Measurements from ENCODE around the gene TARS2. TPM values are rescaled to one million over a fixed set of nuclear protein-coding genes. Genes with fewer than 3 reads are reported as not detected.

The TARS2 gene
- total RNA-seq, 1 donor from 2014 or later: 32.2 TPM

DNA sequence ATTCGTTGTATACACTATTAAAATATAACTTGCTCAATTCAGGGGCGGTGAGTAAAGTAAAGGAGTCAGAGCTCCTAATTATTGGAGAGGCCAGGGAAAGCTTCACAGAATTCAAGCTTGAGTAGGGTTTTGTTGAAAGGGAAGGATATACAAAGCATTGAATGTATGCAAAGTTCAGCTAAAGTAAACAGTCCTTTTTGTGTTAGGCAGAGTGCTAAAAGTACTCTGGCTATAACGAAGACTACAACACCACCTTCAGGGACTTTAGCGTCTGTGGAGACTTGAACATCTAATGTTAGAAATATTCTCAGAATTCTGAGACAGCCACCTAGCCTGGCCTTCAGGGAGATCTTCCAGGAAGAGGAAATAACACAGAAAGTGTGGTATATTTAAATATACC is 29.4 kb downstream of the TARS2 start:
- no peak for DNase-seq
- H3K27me3 ChIP-seq (ENCODE audit: low read depth): no peaks in the 10 kb centered on the region
- peak overlapping the region; percentile 74 for H3K4me3 ChIP-seq
- TF ChIP-seq, protein P1, sequence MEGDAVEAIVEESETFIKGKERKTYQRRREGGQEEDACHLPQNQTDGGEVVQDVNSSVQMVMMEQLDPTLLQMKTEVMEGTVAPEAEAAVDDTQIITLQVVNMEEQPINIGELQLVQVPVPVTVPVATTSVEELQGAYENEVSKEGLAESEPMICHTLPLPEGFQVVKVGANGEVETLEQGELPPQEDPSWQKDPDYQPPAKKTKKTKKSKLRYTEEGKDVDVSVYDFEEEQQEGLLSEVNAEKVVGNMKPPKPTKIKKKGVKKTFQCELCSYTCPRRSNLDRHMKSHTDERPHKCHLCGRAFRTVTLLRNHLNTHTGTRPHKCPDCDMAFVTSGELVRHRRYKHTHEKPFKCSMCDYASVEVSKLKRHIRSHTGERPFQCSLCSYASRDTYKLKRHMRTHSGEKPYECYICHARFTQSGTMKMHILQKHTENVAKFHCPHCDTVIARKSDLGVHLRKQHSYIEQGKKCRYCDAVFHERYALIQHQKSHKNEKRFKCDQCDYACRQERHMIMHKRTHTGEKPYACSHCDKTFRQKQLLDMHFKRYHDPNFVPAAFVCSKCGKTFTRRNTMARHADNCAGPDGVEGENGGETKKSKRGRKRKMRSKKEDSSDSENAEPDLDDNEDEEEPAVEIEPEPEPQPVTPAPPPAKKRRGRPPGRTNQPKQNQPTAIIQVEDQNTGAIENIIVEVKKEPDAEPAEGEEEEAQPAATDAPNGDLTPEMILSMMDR (IDR thresholded peaks at IDR 0.05; ENCODE audit: borderline replicate concordance): no peak
- H3K27ac ChIP-seq (replicated peaks): peak overlapping the region; percentile 94
- H3K9me3 ChIP-seq (replicated peaks): no peaks in the 10 kb centered on the region
- intact Hi-C loops (cut with micrococcal nuclease): no loop called here
- peaks cover 27% of the 10 kb centered on the region for H3K4me1 ChIP-seq
- H3K36me3 ChIP-seq: peaks cover 5% of the 10 kb centered on the region

GRCh38 chr1:150521196-150521968 is 34.2 kb downstream of the TARS2 start:
- Histone ChIP-seq H3K27ac (replicated peaks) (no peak overlapping the region), H3K36me3 (no peaks in the 10 kb centered on the region)
- TF ChIP-seq, protein P1 (IDR thresholded peaks at IDR 0.05; ENCODE audit: borderline replicate concordance): no peak

GRCh38 chr1:150525348-150525747 is 38.1 kb downstream of the TARS2 start:
- DNase-seq: no peak
- no peaks in the 10 kb centered on the region for H3K27me3 ChIP-seq (ENCODE audit: low read depth)
- intact Hi-C loops (cut with micrococcal nuclease): loop anchor here (10.0 kb wide), 1 partner anchor 51 kb away; no protein-coding TSS in a partner anchor
- H3K9me3 ChIP-seq (replicated peaks): no peaks in the 10 kb centered on the region
- H3K4me3 ChIP-seq: no peak overlapping the region
- H3K4me1 ChIP-seq: peaks cover 15% of the 10 kb centered on the region
- H3K27ac ChIP-seq (replicated peaks): no peak overlapping the region
- TF ChIP-seq, protein P1 (IDR thresholded peaks at IDR 0.05; ENCODE audit: borderline replicate concordance): no peak
- H3K36me3 ChIP-seq: no peaks in the 10 kb centered on the region

More at GRCh38 chr1:150521196-150521968, 34.2 kb downstream of the TARS2 start:
- H3K27me3 ChIP-seq (ENCODE audit: low read depth): no peaks in the 10 kb centered on the region
- H3K9me3 ChIP-seq (replicated peaks): no peaks in the 10 kb centered on the region
- peaks cover 13% of the 10 kb centered on the region for H3K4me1 ChIP-seq
- intact Hi-C loops (cut with micrococcal nuclease): loop anchor here (10.0 kb wide), 1 partner anchor 47 kb away; no protein-coding TSS in a partner anchor
- no peak overlapping the region for H3K4me3 ChIP-seq
- DNase-seq: no peak

DNA sequence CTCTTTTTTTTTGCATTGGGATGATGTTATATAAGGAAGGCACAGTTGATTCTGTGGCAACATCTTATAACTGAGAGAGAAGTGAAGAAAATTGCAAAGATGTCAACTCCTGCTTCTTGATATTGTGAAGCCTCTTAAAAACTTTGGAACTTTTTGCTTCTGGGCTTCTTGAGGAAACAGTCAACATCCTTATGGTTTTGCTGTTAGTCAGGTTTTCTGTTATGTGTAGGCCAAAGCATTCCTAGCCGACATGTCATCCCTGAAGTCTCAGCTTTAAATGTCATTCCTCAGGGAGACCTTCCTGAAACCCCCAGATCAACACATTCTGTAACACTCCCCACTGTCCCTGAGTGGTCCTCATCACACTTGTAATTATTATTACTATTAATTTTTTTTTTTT is 41.0 kb downstream of the TARS2 start:
- Histone ChIP-seq H3K4me3 (no peak overlapping the region), H3K9me3 (replicated peaks) (no peaks in the 10 kb centered on the region), H3K27ac (replicated peaks) (peak overlapping the region; percentile 44), H3K27me3 (ENCODE audit: low read depth) (no peaks in the 10 kb centered on the region), H3K4me1 (peaks cover 23% of the 10 kb centered on the region), H3K36me3 (no peaks in the 10 kb centered on the region)
- DNase-seq: no peak
- intact Hi-C loops (cut with micrococcal nuclease): loop anchor here (10.0 kb wide), 1 partner anchor 53 kb away; no protein-coding TSS in a partner anchor
- TF ChIP-seq, protein P1 (IDR thresholded peaks at IDR 0.05; ENCODE audit: borderline replicate concordance): no peak

GRCh38 chr1:150529017-150529416 is 41.8 kb downstream of the TARS2 start:
- Histone ChIP-seq H3K36me3 (no peaks in the 10 kb centered on the region), H3K27me3 (ENCODE audit: low read depth) (no peaks in the 10 kb centered on the region), H3K27ac (replicated peaks) (peak overlapping the region; percentile 44), H3K4me1 (peaks cover 30% of the 10 kb centered on the region), H3K4me3 (no peak overlapping the region), H3K9me3 (replicated peaks) (no peaks in the 10 kb centered on the region)
- TF ChIP-seq, protein P1 (IDR thresholded peaks at IDR 0.05; ENCODE audit: borderline replicate concordance): no peak
- intact Hi-C loops (cut with micrococcal nuclease): loop anchor here (10.0 kb wide), 1 partner anchor 54 kb away; no protein-coding TSS in a partner anchor
- DNase-seq: no peak

Data from left ventricle myocardium inferior (tissue), 1 donor.